HL-60 (cell line): ENCODE results near the gene HBE1.
A peak's percentile ranks its signal among the peaks of the same experiment; 100 is the strongest.

Experiments
- DNase-seq, 2 experiments: peaks; one replicate each; pipeline ENCODE4 v3.0.0-alpha.2; 2010 to 2020; ENCODE audit warnings: low read depth in 1 of 2, low spot score in 1 of 2
- H3K27ac ChIP-seq: fragments of 250-450 bp; sonication (Bioruptor Pico); replicated peaks from 2 replicates; pipeline ENCODE4 v1.5.1; 2020; ENCODE audit warnings: mild to moderate bottlenecking, moderate library complexity
- H3K27me3 ChIP-seq: fragments of 250-450 bp; sonication (Bioruptor Pico); 2 replicates; pipeline ENCODE4 v1.5.1; 2021; ENCODE audit warnings: mild to moderate bottlenecking, moderate library complexity; ENCODE audit not compliant: insufficient read depth, poor library complexity, severe bottlenecking
- H3K4me3 ChIP-seq: replicated peaks from 2 replicates; pipeline ENCODE4 v1.5.1; 2011; ENCODE audit warnings: mild to moderate bottlenecking, control low read depth, low read length; ENCODE audit not compliant: insufficient read depth
- CTCF ChIP-seq: IDR thresholded peaks from one replicate; pipeline ENCODE4 v1.5.1; 2011; ENCODE audit warnings: low read length, control low read depth, inconsistent platforms; ENCODE audit not compliant: insufficient read depth
- GABPA ChIP-seq: IDR thresholded peaks from 2 replicates; pipeline ENCODE4 v1.6.1; 2012; ENCODE audit warnings: low read depth
- POLR2AphosphoS5 ChIP-seq: IDR thresholded peaks from 2 replicates; pipeline ENCODE4 v1.6.1; 2012; ENCODE audit warnings: low read depth
- REST ChIP-seq: IDR thresholded peaks from 2 replicates; pipeline ENCODE4 v1.6.1; 2012; ENCODE audit warnings: low read depth; ENCODE audit not compliant: insufficient replicate concordance
- SPI1 ChIP-seq: IDR thresholded peaks from 2 replicates; pipeline ENCODE4 v1.6.1; 2012; ENCODE audit warnings: low read depth, mild to moderate bottlenecking, borderline replicate concordance

Gene HBE1

DNA sequence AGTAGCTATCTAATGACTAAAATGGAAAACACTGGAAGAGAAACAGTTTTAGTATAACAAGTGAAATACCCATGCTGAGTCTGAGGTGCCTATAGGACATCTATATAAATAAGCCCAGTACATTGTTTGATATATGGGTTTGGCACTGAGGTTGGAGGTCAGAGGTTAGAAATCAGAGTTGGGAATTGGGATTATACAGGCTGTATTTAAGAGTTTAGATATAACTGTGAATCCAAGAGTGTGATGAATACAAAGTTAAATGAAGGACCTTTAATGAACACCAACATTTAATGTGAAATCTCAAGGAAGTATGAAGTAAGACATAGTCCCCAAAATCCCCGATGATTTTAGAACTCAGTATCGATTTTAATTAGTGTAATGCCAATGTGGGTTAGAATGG is 32.3 kb downstream of the HBE1 start:
- Histone ChIP-seq H3K27ac (no peak overlapping the region), H3K4me3 (no peak overlapping the region), H3K27me3 (no peaks in the 10 kb centered on the region)
- TF ChIP-seq CTCF (no peak), GABPA (no peak), POLR2AphosphoS5 (no peak), REST (no peak), SPI1 (no peak)
- no peak for DNase-seq

DNA sequence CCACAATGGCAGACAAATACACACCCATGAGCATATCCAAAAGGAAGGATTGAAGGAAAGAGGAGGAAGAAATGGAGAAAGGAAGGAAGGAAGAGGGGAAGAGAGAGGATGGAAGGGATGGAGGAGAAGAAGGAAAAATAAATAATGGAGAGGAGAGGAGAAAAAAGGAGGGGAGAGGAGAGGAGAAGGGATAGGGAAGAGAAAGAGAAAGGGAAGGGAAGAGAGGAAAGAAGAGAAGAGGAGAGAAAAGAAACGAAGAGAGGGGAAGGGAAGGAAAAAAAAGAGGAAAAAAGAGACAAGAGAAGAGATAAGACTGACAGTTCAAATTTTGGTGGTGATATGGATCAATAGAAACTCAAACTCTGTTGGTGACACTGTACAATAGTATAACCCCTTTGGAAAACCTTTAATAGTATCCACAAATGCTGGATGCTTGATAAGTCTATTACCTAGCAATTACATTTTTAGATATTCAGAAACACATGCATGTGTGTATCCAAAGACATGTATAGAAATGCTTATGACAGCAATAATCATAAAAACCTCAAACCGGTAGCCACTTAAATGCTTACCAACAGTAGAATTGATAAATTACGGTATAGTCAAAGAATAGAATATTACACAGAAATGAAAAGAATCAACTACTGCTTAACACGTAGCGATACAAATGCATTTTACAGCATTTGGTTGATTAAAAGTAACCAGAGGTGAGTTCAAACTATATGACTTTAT is 34.2 kb downstream of the HBE1 start:
- no peak for DNase-seq
- TF ChIP-seq SPI1 (no peak), CTCF (no peak), POLR2AphosphoS5 (no peak), REST (no peak), GABPA (no peak)
- H3K27ac ChIP-seq = no peak overlapping the region
- H3K27me3 ChIP-seq = no peaks in the 10 kb centered on the region
- H3K4me3 ChIP-seq = no peak overlapping the region

GRCh38 chr11:5234381-5234834 is 35.3 kb downstream of the HBE1 start, which contains the start of gene HBD:
HBD (minus strand) TSS chr11:5234483; CDS start chr11:5234433, 50 bp downstream.
- peak in 1 of 2 experiments; percentile 3 for DNase-seq
- Histone ChIP-seq H3K27ac (no peak within 1 kb of the TSS), H3K4me3 (no peak within 1 kb of the TSS), H3K27me3 (no peaks in the 10 kb centered on the region)
- no peak for TF ChIP-seq SPI1
- TF ChIP-seq POLR2AphosphoS5 = no peak
- TF ChIP-seq GABPA = no peak
- TF ChIP-seq CTCF = no peak
- TF ChIP-seq REST = no peak
